GM12878 (cell line): ENCODE results near the gene KHK. TPM values are rescaled to one million over a fixed set of nuclear protein-coding genes. Genes with fewer than 3 reads are reported as not detected.

ENCODE experiments used
- ATAC-seq: fragments of 200-7000 bp; cut with Tn5 transposase; 3 replicates; pipeline ENCODE4 v1.9.1; 2020; ENCODE audit warnings: mild to moderate bottlenecking, moderate library complexity
- BruUV-seq: library from RNA; stranded (reverse); fragments of 400-500 nt; replicated peaks from 2 replicates; lab custom pipeline; 2021; lab: Mats Ljungman, UMichigan
- CTCF ChIA-PET: fragments of 300-600 bp; sonication (Branson Sonifier 250); formaldehyde crosslinking; extraction: SDS; loops from one replicate; lab custom pipeline; 2021; ENCODE audit warnings: inconsistent platforms; lab: Yijun Ruan, JAX
- POLR2A ChIA-PET: fragments of 350-600 bp; formaldehyde crosslinking; extraction: SDS; loops from one replicate; lab custom pipeline; 2021; ENCODE audit warnings: inconsistent platforms; lab: Charles Lee
- RAD21 ChIA-PET: fragments of 300-600 bp; sonication (Branson Sonifier 250); formaldehyde crosslinking; loops from one replicate; lab custom pipeline; 2023; ENCODE audit warnings: antibody characterized with exemption; ENCODE audit not compliant: unreplicated experiment; lab: Charles Lee
- SMC1A ChIA-PET: fragments of 300-600 bp; sonication (Branson Sonifier 250); formaldehyde crosslinking; loops from one replicate; lab custom pipeline; 2023; ENCODE audit not compliant: unreplicated experiment, uncharacterized antibody; lab: Charles Lee
- DNase-seq: peaks from one replicate; pipeline ENCODE4 v3.0.0-alpha.2; 2011; ENCODE audit warnings: low read depth, low spot score
- FAIRE-seq: peaks from 3 replicates; lab custom pipeline; 2011; peaks lifted over from hg19 to GRCh38; lab: Jason Lieb, UNC
- H2AFZ ChIP-seq: 2 replicates; pipeline ENCODE4 v1.6.0; 2011; ENCODE audit warnings: low read depth, low read length, control low read depth; ENCODE audit not compliant: control insufficient read depth
- H3K27ac ChIP-seq: 2 replicates; pipeline ENCODE4 v1.5.1; 2011; ENCODE audit warnings: control low read depth; ENCODE audit not compliant: control insufficient read depth, insufficient read depth
- H3K27me3 ChIP-seq, 2 experiments: replicated peaks in 1 of 2; 2 replicates each; pipeline versions ENCODE4 v1.6.0 to v1.6.1; 2011; ENCODE audit warnings: low read length in 1 of 2; ENCODE audit not compliant: control insufficient read depth in 2 of 2, insufficient read depth in 2 of 2
- H3K36me3 ChIP-seq, 2 experiments: 2 replicates each; pipeline ENCODE4 v1.5.1; 2011; ENCODE audit warnings: low read length in 1 of 2; ENCODE audit not compliant: control insufficient read depth in 2 of 2, insufficient read depth in 2 of 2
- H3K4me1 ChIP-seq: 2 replicates; pipeline ENCODE4 v1.6.1; 2011; ENCODE audit warnings: mild to moderate bottlenecking, low read length, moderate library complexity, mixed read lengths; ENCODE audit not compliant: control insufficient read depth, insufficient read depth
- H3K4me2 ChIP-seq: 2 replicates; pipeline ENCODE4 v1.6.0; 2011; ENCODE audit warnings: control low read depth; ENCODE audit not compliant: control insufficient read depth, insufficient read depth
- H3K4me3 ChIP-seq: fragments of 200-600 bp; sonication (generic); 2 replicates; pipeline ENCODE4 v1.5.1; 2016
- H3K79me2 ChIP-seq: 2 replicates; pipeline ENCODE4 v1.6.0; 2011; ENCODE audit warnings: low read length; ENCODE audit not compliant: control insufficient read depth, insufficient read depth
- H3K9ac ChIP-seq: 2 replicates; pipeline ENCODE4 v1.8.0; 2011; ENCODE audit warnings: low read length, control low read depth, mixed read lengths; ENCODE audit not compliant: control insufficient read depth, insufficient read depth
- H3K9me3 ChIP-seq: replicated peaks from 3 replicates; pipeline ENCODE4 v1.5.1; 2011; ENCODE audit warnings: mild to moderate bottlenecking, low read length; ENCODE audit not compliant: control insufficient read depth, insufficient read depth
- H4K20me1 ChIP-seq: 2 replicates; pipeline ENCODE4 v1.6.0; 2011; ENCODE audit not compliant: control insufficient read depth, insufficient read depth
- CTCF ChIP-seq, 3 experiments: IDR thresholded peaks in 2 of 3; conservative IDR thresholded peaks in 1 of 3; 2 replicates each; pipeline ENCODE4 v1.5.1; 2011; ENCODE audit warnings: low read depth in 3 of 3, low read length in 3 of 3, mild to moderate bottlenecking in 3 of 3, control low read depth in 2 of 3, moderate library complexity in 2 of 3, inconsistent platforms in 1 of 3, mixed read lengths in 1 of 3; ENCODE audit not compliant: control insufficient read depth in 2 of 3, insufficient read depth in 1 of 3; ENCODE audit errors: extremely low read depth in 1 of 3
- GABPA ChIP-seq: IDR thresholded peaks from 2 replicates; pipeline ENCODE4 v1.6.1; 2014; ENCODE audit warnings: antibody characterized with exemption, low read depth, mild to moderate bottlenecking, inconsistent platforms
- IKZF2 ChIP-seq, 2 experiments: fragments of 450-650 bp; IDR thresholded peaks; 2 replicates each; pipeline ENCODE4 v1.6.1; 2017; ENCODE audit warnings: mild to moderate bottlenecking in 2 of 2, moderate library complexity in 2 of 2
- POLR2A ChIP-seq: IDR thresholded peaks from 2 replicates; pipeline ENCODE4 v1.6.1; 2011; ENCODE audit warnings: low read depth, mild to moderate bottlenecking, low read length
- POLR2AphosphoS5 ChIP-seq: IDR thresholded peaks from 2 replicates; pipeline ENCODE4 v1.6.1; 2011; ENCODE audit warnings: mild to moderate bottlenecking, low read length, inconsistent platforms
- RAD51 ChIP-seq: fragments of 450-650 bp; IDR thresholded peaks from 2 replicates; pipeline ENCODE4 v1.6.1; 2016; ENCODE audit warnings: moderate library complexity, mild to moderate bottlenecking, inconsistent platforms
- ZSCAN29 ChIP-seq: fragments of 450-650 bp; IDR thresholded peaks from 2 replicates; pipeline ENCODE4 v1.6.1; 2017; ENCODE audit warnings: mild to moderate bottlenecking, moderate library complexity
- WGBS: methylation state at CpG from one replicate; pipeline ENCODE4 v1.1.6; 2016; ENCODE audit warnings: low lambda C conversion rate; ENCODE audit not compliant: insufficient replicate concordance, insufficient coverage; ENCODE audit errors: missing lambda C conversion rate; 5-methylcytosine and 5-hydroxymethylcytosine counted together
- in situ Hi-C: fragments of 300-500 bp; cut with MboI; formaldehyde crosslinking; loops from 9 replicates; pipeline ENCODE4 v1.14.3; 2018; ENCODE audit warnings: mixed read lengths
- intact Hi-C: fragments of 100-400 bp; cut with micrococcal nuclease; formaldehyde crosslinking; loops from one replicate; pipeline ENCODE4 v1.14.2; 2022; ENCODE audit not compliant: unreplicated experiment
- polyA plus RNA-seq, 11 experiments: library from polyadenylated mRNA; depleted of rRNA in 4 of 11; unstranded in 6 of 11; stranded (reverse) in 5 of 11; fragments of >200 nt; fragmentation: Nextera tagmentation in 4 of 11; fragmentation: Illumina TruSeq in 1 of 11; extraction: Ambion mirVana in 4 of 11; extraction: Trizol in 1 of 11; gene quantifications; 1 replicate in 1 of 11; 2 replicates in 10 of 11; pipeline versions ENCODE4 v1.2.1 to v1.2.3, GENCODE V29; 2011 to 2016; ENCODE audit warnings: inconsistent platforms in 2 of 11, missing spikeins in 2 of 11, low read depth in 1 of 11
- total RNA-seq, 4 experiments: library from RNA; depleted of rRNA in 3 of 4; stranded (reverse); fragments of >200 nt in 3 of 4; fragmentation: Illumina TruSeq in 1 of 4; extraction: Trizol in 1 of 4; gene quantifications; 2 replicates each; pipeline versions ENCODE4 v1.2.1 to v1.2.3, GENCODE V29; 2013 to 2021
- TF ChIP-seq, protein P1 (sequence below): fragments of 450-650 bp; IDR thresholded peaks from 2 replicates; pipeline ENCODE4 v1.6.1; 2017; ENCODE audit warnings: low read depth, mild to moderate bottlenecking, moderate library complexity

KHK gene
- total and polyA plus RNA-seq, 10 of the 15 experiments (the other 5 are each of a cell fraction or from before 2014, with no cell fraction given) = 0.31 to 11.8 (median 3.9) TPM

DNA sequence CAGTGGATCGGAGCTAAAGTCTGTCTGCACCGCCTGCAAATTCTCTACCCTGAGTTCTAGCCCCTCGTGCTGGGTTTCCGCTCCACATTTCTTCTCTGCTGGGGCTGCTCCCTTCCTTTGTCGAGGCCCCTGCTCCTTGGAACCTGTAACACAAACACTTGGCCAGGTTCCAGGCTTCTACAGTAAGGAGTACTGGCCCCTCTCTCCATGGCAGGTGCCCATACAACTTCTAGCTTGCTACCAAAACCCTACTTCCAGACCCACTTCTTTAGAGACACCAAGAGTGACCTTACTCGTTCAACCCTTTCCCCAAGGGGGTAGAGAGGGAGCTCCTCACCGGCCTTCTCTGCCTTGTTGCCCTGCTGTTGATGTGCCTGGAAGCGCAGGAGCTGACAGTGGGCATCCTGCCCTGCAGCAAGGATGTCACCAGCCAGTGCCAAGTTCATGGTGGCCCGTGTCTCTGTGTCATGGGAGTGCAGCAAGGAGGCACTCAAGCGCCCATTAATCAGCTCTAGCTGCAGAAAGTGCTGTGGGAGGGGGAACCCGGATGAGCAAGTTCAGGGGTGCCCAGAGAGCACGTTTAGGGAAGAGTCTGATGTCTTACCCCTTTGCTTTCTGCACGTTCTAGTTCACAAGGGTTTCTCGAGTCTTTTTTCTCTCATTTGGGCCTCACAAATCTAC, 46.8 kb downstream of the KHK start:
- peak overlapping the region; percentile 93 for H2AFZ ChIP-seq
- no peaks in the 10 kb centered on the region for H3K9me3 ChIP-seq
- TF ChIP-seq CTCF (IDR thresholded peaks at IDR 0.05 in 2 of 3, conservative IDR thresholded peaks at IDR 0.05 in 1 of 3; ENCODE audit: control insufficient read depth in 2 of 3, extremely low read depth in 1 of 3, insufficient read depth in 1 of 3, low read depth in 3 of 3, low read length in 3 of 3) (peak in 1 of 3 experiments; percentile 11; a peak in 1 of 6 replicates), GABPA (no peak), POLR2A (0 out of 2 replicates have a peak, but pooled peaks have one; percentile 33), POLR2AphosphoS5 (no peak), IKZF2 (IDR thresholded peaks at IDR 0.05) (no peak), ZSCAN29 (no peak), RAD51 (no peak)
- TF ChIP-seq, protein P1, sequence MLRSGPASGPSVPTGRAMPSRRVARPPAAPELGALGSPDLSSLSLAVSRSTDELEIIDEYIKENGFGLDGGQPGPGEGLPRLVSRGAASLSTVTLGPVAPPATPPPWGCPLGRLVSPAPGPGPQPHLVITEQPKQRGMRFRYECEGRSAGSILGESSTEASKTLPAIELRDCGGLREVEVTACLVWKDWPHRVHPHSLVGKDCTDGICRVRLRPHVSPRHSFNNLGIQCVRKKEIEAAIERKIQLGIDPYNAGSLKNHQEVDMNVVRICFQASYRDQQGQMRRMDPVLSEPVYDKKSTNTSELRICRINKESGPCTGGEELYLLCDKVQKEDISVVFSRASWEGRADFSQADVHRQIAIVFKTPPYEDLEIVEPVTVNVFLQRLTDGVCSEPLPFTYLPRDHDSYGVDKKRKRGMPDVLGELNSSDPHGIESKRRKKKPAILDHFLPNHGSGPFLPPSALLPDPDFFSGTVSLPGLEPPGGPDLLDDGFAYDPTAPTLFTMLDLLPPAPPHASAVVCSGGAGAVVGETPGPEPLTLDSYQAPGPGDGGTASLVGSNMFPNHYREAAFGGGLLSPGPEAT = no peak
- RAD21 ChIA-PET = interaction anchor here (0.8 to 2.1 kb wide), 9 partner anchors 32 to 172 kb away, joined by 3 to 13 read pairs (median 3); no protein-coding TSS in a partner anchor
- ATAC-seq (peak; percentile 29), DNase-seq (no peak), FAIRE-seq (no peak)
- H3K27ac ChIP-seq = peak overlapping the region; percentile 90; the same call in 1 of the 2 replicates
- peaks cover 19% of the 10 kb centered on the region for H3K79me2 ChIP-seq
- TSS peak; percentile 76 for BruUV-seq
- H3K4me1 ChIP-seq = peaks cover 8% of the 10 kb centered on the region
- peak overlapping the region; percentile 97 for H3K4me3 ChIP-seq
- peaks cover 10 to 17% of the 10 kb centered on the region in 2 experiments for H3K36me3 ChIP-seq
- peak overlapping the region; percentile 86 for H3K4me2 ChIP-seq
- CTCF ChIA-PET = interaction anchor here (0.7 to 2.4 kb wide), 22 partner anchors 9 to 172 kb away, joined by 3 to 19 read pairs (median 4); partner anchors contain the start of gene AGBL5
- intact Hi-C loops = loop anchor here (5.0 kb wide), 1 partner anchor 49 kb away; no protein-coding TSS in a partner anchor
- WGBS = 42% methylated on average over 14 of the region's 14 CpGs
- no peaks in the 10 kb centered on the region for H3K27me3 ChIP-seq
- POLR2A ChIA-PET = interaction anchor here (0.8 to 2.2 kb wide), 6 partner anchors 9 to 789 kb away, joined by 3 to 7 read pairs (median 5); partner anchors contain the start of genes ABHD1, ATRAID, MPV17 and SLC5A6
- in situ Hi-C loops = no loop called here
- no peaks in the 10 kb centered on the region for H4K20me1 ChIP-seq
- H3K9ac ChIP-seq = peak overlapping the region; percentile 94
- SMC1A ChIA-PET = interaction anchor here (0.7 to 1.7 kb wide), 11 partner anchors 10 to 171 kb away, joined by 3 to 7 read pairs (median 4); partner anchors contain the start of genes ABHD1 and AGBL5
